Endothelial cell of umbilical vein (primary cell): ENCODE results near the gene SPTB. TPM values are rescaled to one million over a fixed set of nuclear protein-coding genes. Genes with fewer than 3 reads are reported as not detected.

Source experiments
- BruUV-seq: library from RNA; stranded (reverse); fragments of 400-500 nt; replicated peaks from 2 replicates; lab custom pipeline; 2021; lab: Mats Ljungman, UMichigan
- CTCF ChIA-PET: fragments of 300-600, 350-600 bp; sonication (Branson Sonifier 250); formaldehyde crosslinking; loops from one replicate; lab custom pipeline; 2021; ENCODE audit warnings: antibody characterized with exemption, inconsistent platforms; lab: Charles Lee
- POLR2A ChIA-PET: fragments of 300-600, 350-600 bp; sonication (Branson Sonifier 250); formaldehyde crosslinking; loops from one replicate; lab custom pipeline; 2021; ENCODE audit warnings: antibody characterized with exemption, inconsistent platforms; lab: Charles Lee
- DNase-seq: peaks from one replicate; pipeline ENCODE4 v3.0.0-alpha.2; 2011; ENCODE audit warnings: low read depth, low spot score
- FAIRE-seq: peaks from 2 replicates; lab custom pipeline; 2011; peaks lifted over from hg19 to GRCh38; lab: Jason Lieb, UNC
- H2AFZ ChIP-seq: 2 replicates; pipeline ENCODE4 v1.6.0; 2012; ENCODE audit warnings: low read depth, low read length, control low read depth, inconsistent platforms
- H3K27ac ChIP-seq: 2 replicates; pipeline ENCODE4 v1.5.1; 2011; ENCODE audit warnings: low read depth, mild to moderate bottlenecking, control low read depth, low read length, moderate library complexity; ENCODE audit not compliant: insufficient read depth
- H3K27me3 ChIP-seq, 2 experiments: 2 replicates each; pipeline versions ENCODE4 v1.6.0 to v1.6.1; 2011; ENCODE audit warnings: low read length in 2 of 2, mixed read lengths in 1 of 2; ENCODE audit not compliant: control insufficient read depth in 2 of 2, insufficient read depth in 2 of 2
- H3K36me3 ChIP-seq, 2 experiments: 2 replicates in 1 of 2; 3 replicates in 1 of 2; pipeline ENCODE4 v1.5.1; 2011; ENCODE audit warnings: low read length in 2 of 2, mild to moderate bottlenecking in 1 of 2, moderate library complexity in 1 of 2; ENCODE audit not compliant: control insufficient read depth in 2 of 2, insufficient read depth in 2 of 2; ENCODE audit errors: extremely low read depth in 1 of 2
- H3K4me1 ChIP-seq: 3 replicates; pipeline ENCODE4 v1.5.1; 2011; ENCODE audit warnings: mild to moderate bottlenecking, low read length; ENCODE audit not compliant: control insufficient read depth, insufficient read depth; ENCODE audit errors: extremely low read depth
- H3K4me2 ChIP-seq: 2 replicates; pipeline ENCODE4 v1.6.1; 2011; ENCODE audit warnings: low read length, control low read depth, mixed read lengths; ENCODE audit not compliant: insufficient read depth
- H3K4me3 ChIP-seq, 3 experiments: fragments of 200-600 bp in 1 of 3; sonication (generic), shearing (Covaris generic) in 1 of 3; replicated peaks in 1 of 3; 2 replicates each; pipeline ENCODE4 v1.5.1; 2011 to 2016; ENCODE audit warnings: control low read depth in 3 of 3, low read length in 3 of 3, mild to moderate bottlenecking in 2 of 3, inconsistent platforms in 1 of 3, low read depth in 1 of 3, moderate library complexity in 1 of 3; ENCODE audit not compliant: insufficient read depth in 1 of 3
- H3K79me2 ChIP-seq: 2 replicates; pipeline ENCODE4 v1.6.0; 2012; ENCODE audit warnings: low read length, inconsistent platforms; ENCODE audit not compliant: control insufficient read depth, insufficient read depth
- H3K9ac ChIP-seq: replicated peaks from 2 replicates; pipeline ENCODE3; 2011; ENCODE audit warnings: low read length, control low read depth; ENCODE audit not compliant: insufficient read depth; ENCODE audit errors: extremely low read depth
- H3K9me1 ChIP-seq: replicated peaks from 3 replicates; pipeline ENCODE4 v1.6.0; 2011; ENCODE audit warnings: mild to moderate bottlenecking, low read length; ENCODE audit not compliant: control insufficient read depth, insufficient read depth; ENCODE audit errors: extremely low read depth
- H3K9me3 ChIP-seq: replicated peaks from 2 replicates; pipeline ENCODE4 v1.5.1; 2012; ENCODE audit warnings: low read length, inconsistent platforms; ENCODE audit not compliant: control insufficient read depth, insufficient read depth
- H4K20me1 ChIP-seq: replicated peaks from 2 replicates; pipeline ENCODE3; 2011; ENCODE audit warnings: mild to moderate bottlenecking, low read length; ENCODE audit not compliant: control insufficient read depth, insufficient read depth; ENCODE audit errors: extremely low read depth
- CTCF ChIP-seq, 2 donors: IDR thresholded peaks; 1 replicate in 1 of 2; 2 replicates in 1 of 2; pipeline ENCODE4 v1.5.1; 2011; ENCODE audit warnings: low read length in 2 of 2, mild to moderate bottlenecking in 2 of 2, moderate library complexity in 2 of 2, control low read depth in 1 of 2, inconsistent platforms in 1 of 2, low read depth in 1 of 2; ENCODE audit not compliant: insufficient read depth in 1 of 2; ENCODE audit errors: extremely low read depth in 1 of 2
- EZH2 ChIP-seq: IDR thresholded peaks from 2 replicates; pipeline ENCODE4 v1.6.1; 2012; ENCODE audit warnings: borderline replicate concordance, low read depth, mild to moderate bottlenecking, moderate library complexity, low read length, inconsistent platforms; ENCODE audit not compliant: severe bottlenecking
- FOS ChIP-seq: IDR thresholded peaks from 2 replicates; pipeline ENCODE4 v1.6.1; 2011; ENCODE audit warnings: mild to moderate bottlenecking, low read length, moderate library complexity, borderline replicate concordance; ENCODE audit not compliant: insufficient read depth
- GATA2 ChIP-seq: IDR thresholded peaks from 2 replicates; pipeline ENCODE4 v1.7.0; 2011; ENCODE audit warnings: low read depth, mild to moderate bottlenecking, moderate library complexity, mixed read lengths, low read length; ENCODE audit not compliant: insufficient read length, insufficient read depth
- JUN ChIP-seq: IDR thresholded peaks from 2 replicates; pipeline ENCODE4 v1.6.1; 2011; ENCODE audit warnings: borderline replicate concordance, low read depth; ENCODE audit not compliant: insufficient read length, insufficient read depth
- MYC ChIP-seq: IDR thresholded peaks from one replicate; pipeline ENCODE4 v1.6.1; 2011; ENCODE audit warnings: mild to moderate bottlenecking, low read depth, low read length
- POLR2A ChIP-seq: IDR thresholded peaks from 2 replicates; pipeline ENCODE4 v1.6.1; 2012; ENCODE audit warnings: low read depth, mild to moderate bottlenecking, control low read depth, low read length
- POLR2AphosphoS5 ChIP-seq: IDR thresholded peaks from 2 replicates; pipeline ENCODE4 v1.6.1; 2012; ENCODE audit warnings: low read depth, mild to moderate bottlenecking, control low read depth, low read length, moderate library complexity; ENCODE audit not compliant: insufficient read depth
- dilution Hi-C: fragments of 300-500 bp; cut with MboI; formaldehyde crosslinking; loops from one replicate; pipeline ENCODE4 v1.15.0; 2019; ENCODE audit warnings: low sequenced_read_pairs; ENCODE audit not compliant: extremely low pct_ligation_motif_present
- intact Hi-C: fragments of 100-400 bp; cut with micrococcal nuclease; formaldehyde crosslinking; loops from one replicate; pipeline ENCODE4 v1.10.0; 2022
- polyA plus RNA-seq, 4 experiments: library from polyadenylated mRNA; depleted of rRNA in 3 of 4; stranded (reverse) in 3 of 4; unstranded in 1 of 4; fragments of >200 nt; gene quantifications; 2 replicates each; pipeline versions ENCODE4 v1.2.1 to v1.2.3, GENCODE V29; 2011 to 2012; ENCODE audit warnings: missing spikeins in 1 of 4
- total RNA-seq: library from RNA; stranded (reverse); gene quantifications from 2 replicates; pipeline ENCODE4 v1.2.3, GENCODE V29; 2021
- TF ChIP-seq, protein P1 (sequence below): IDR thresholded peaks from 2 replicates; pipeline ENCODE4 v1.6.1; 2011; ENCODE audit not compliant: insufficient read depth, insufficient read length

SPTB gene
- total and polyA plus RNA-seq, 2 donors (not counting 3 experiments of a cell fraction or from before 2014, with no cell fraction given), result 0.03 to 0.07 TPM

GRCh38 chr14:64765740-64766302 lies 113.9 kb downstream of the SPTB start:
- POLR2A ChIA-PET, result no interaction called here
- H3K9ac ChIP-seq, result no peak overlapping the region
- dilution Hi-C loops, result no loop called here

More at GRCh38 chr14:64765740-64766302, 113.9 kb downstream of the SPTB start:
- CTCF ChIA-PET, result interaction anchor here (1.4 to 3.4 kb wide), 7 partner anchors 13 to 145 kb away, joined by 3 to 56 read pairs (median 5); no protein-coding TSS in a partner anchor
- no peaks in the 10 kb centered on the region for H3K9me1 ChIP-seq
- H2AFZ ChIP-seq, result no peak overlapping the region
- FAIRE-seq, result no peak
- peaks cover 21% of the 10 kb centered on the region for H3K4me1 ChIP-seq
- H3K36me3 ChIP-seq, result no peaks in the 10 kb centered on the region
- no peaks in the 10 kb centered on the region for H3K27me3 ChIP-seq
- H3K9me3 ChIP-seq, result no peaks in the 10 kb centered on the region
- DNase-seq, result no peak
- no TSS peak for BruUV-seq
- no peaks in the 10 kb centered on the region for H4K20me1 ChIP-seq
- TF ChIP-seq CTCF (IDR thresholded peaks at IDR 0.05; ENCODE audit: extremely low read depth in 1 of 2, insufficient read depth in 1 of 2, low read depth in 1 of 2, low read length in 2 of 2), result no peak
- TF ChIP-seq MYC, result no peak
- TF ChIP-seq, protein P1, sequence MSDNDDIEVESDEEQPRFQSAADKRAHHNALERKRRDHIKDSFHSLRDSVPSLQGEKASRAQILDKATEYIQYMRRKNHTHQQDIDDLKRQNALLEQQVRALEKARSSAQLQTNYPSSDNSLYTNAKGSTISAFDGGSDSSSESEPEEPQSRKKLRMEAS, result no peak
- TF ChIP-seq POLR2A, result no peak
- no peak for TF ChIP-seq FOS
- no peak for TF ChIP-seq JUN
- no peak for TF ChIP-seq EZH2
- TF ChIP-seq POLR2AphosphoS5, result no peak
- no peak for TF ChIP-seq GATA2
- no peak overlapping the region for H3K4me2 ChIP-seq
- H3K27ac ChIP-seq, result no peak overlapping the region
- no peaks in the 10 kb centered on the region for H3K79me2 ChIP-seq
- no peak overlapping the region for H3K4me3 ChIP-seq
- intact Hi-C loops, result no loop called here
